HCT116 (cell line): ENCODE data around the gene FAM168A. TPM values are rescaled to one million over a fixed set of nuclear protein-coding genes. Genes with fewer than 3 reads are reported as not detected.

Experiments used
- ATAC-seq: fragments of 200-7000 bp; cut with Tn5 transposase; 2 replicates; pipeline ENCODE4 v1.9.1; 2020; ENCODE audit warnings: mild to moderate bottlenecking, moderate library complexity
- BruUV-seq: library from RNA; stranded (reverse); fragments of 400-500 nt; replicated peaks from 2 replicates; lab custom pipeline; 2021; lab: Mats Ljungman, UMichigan
- CTCF ChIA-PET: fragments of 300-600 bp; sonication (Branson Sonifier 250); formaldehyde crosslinking; loops from one replicate; lab custom pipeline; 2021; ENCODE audit warnings: antibody characterized with exemption; lab: Charles Lee
- POLR2A ChIA-PET: fragments of 300-600, 350-600 bp; sonication (Branson Sonifier 250); formaldehyde crosslinking; loops from one replicate; lab custom pipeline; 2021; ENCODE audit warnings: antibody characterized with exemption; lab: Charles Lee
- RAD21 ChIA-PET, 2 experiments: fragments of 300-600 bp; sonication (Branson Sonifier 250); formaldehyde crosslinking; loops; one replicate each; lab custom pipeline; 2023; ENCODE audit warnings: low total read pairs in 2 of 2; ENCODE audit not compliant: uncharacterized antibody in 2 of 2, unreplicated experiment in 2 of 2, low non-redundant PET in 1 of 2; lab: Charles Lee
- DNase-seq: peaks from one replicate; pipeline ENCODE4 v3.0.0-alpha.2; 2010; ENCODE audit warnings: low read depth, low spot score
- H2AFZ ChIP-seq: fragments of 200-600 bp; shearing (Covaris generic), sonication (generic); 2 replicates; pipeline ENCODE4 v1.6.1; 2017; ENCODE audit warnings: low read depth, mixed run types, mixed read lengths, antibody characterized with exemption, low read length; ENCODE audit not compliant: poor library complexity, severe bottlenecking
- H3K27ac ChIP-seq: 2 replicates; pipeline ENCODE4 v1.5.1; 2012; ENCODE audit warnings: low read depth, low read length
- H3K27me3 ChIP-seq: fragments of 200-600 bp; sonication (generic); 2 replicates; pipeline ENCODE4 v1.6.1; 2016; ENCODE audit warnings: mixed run types, low read length, mixed read lengths; ENCODE audit not compliant: insufficient read depth
- H3K36me3 ChIP-seq, 2 experiments: fragments of 200-500 bp in 1 of 2; fragments of 200-600 bp in 1 of 2; sonication (Bioruptor generic) in 1 of 2; sonication (generic) in 1 of 2; 2 replicates each; pipeline versions ENCODE4 v1.5.1 to v1.6.1; 2014 to 2016; ENCODE audit warnings: low read length in 2 of 2, inconsistent platforms in 1 of 2, mixed read lengths in 1 of 2, mixed run types in 1 of 2; ENCODE audit not compliant: insufficient read depth in 2 of 2, control insufficient read depth in 1 of 2
- H3K4me1 ChIP-seq, 2 experiments: fragments of 200-600 bp in 1 of 2; sonication (generic) in 1 of 2; 2 replicates each; pipeline versions ENCODE4 v1.5.1 to v1.6.1; 2012 to 2017; ENCODE audit warnings: low read length in 2 of 2, inconsistent platforms in 1 of 2, mild to moderate bottlenecking in 1 of 2, mixed read lengths in 1 of 2, mixed run types in 1 of 2, moderate library complexity in 1 of 2; ENCODE audit not compliant: insufficient read depth in 2 of 2, control insufficient read depth in 1 of 2
- H3K4me2 ChIP-seq: fragments of 200-600 bp; sonication (generic); 2 replicates; pipeline ENCODE4 v1.6.1; 2017; ENCODE audit warnings: mixed run types, low read length, mixed read lengths
- H3K4me3 ChIP-seq, 2 experiments: fragments of 200-600 bp in 1 of 2; sonication (generic) in 1 of 2; replicated peaks in 1 of 2; 2 replicates each; pipeline ENCODE4 v1.5.1; 2011 to 2016; ENCODE audit warnings: low read length in 2 of 2, control low read depth in 1 of 2, low read depth in 1 of 2, mild to moderate bottlenecking in 1 of 2, mixed read lengths in 1 of 2, mixed run types in 1 of 2
- H3K79me2 ChIP-seq: fragments of 200-600 bp; sonication (generic); 2 replicates; pipeline ENCODE4 v1.6.1; 2017; ENCODE audit warnings: mild to moderate bottlenecking, mixed run types, low read length, moderate library complexity, mixed read lengths; ENCODE audit not compliant: insufficient read depth
- H3K9ac ChIP-seq: fragments of 200-600 bp; sonication (generic); 2 replicates; pipeline ENCODE4 v1.6.1; 2016; ENCODE audit warnings: low read length, mixed read lengths
- H3K9me2 ChIP-seq: fragments of 200-600 bp; sonication (generic), shearing (Covaris generic); 2 replicates; pipeline ENCODE4 v1.6.1; 2017; ENCODE audit warnings: mixed run types, mild to moderate bottlenecking, moderate library complexity; ENCODE audit not compliant: insufficient read depth
- H3K9me3 ChIP-seq, 2 experiments: fragments of 200-500 bp in 1 of 2; fragments of 200-600 bp in 1 of 2; sonication (Bioruptor generic) in 1 of 2; sonication (generic) in 1 of 2; 2 replicates each; pipeline ENCODE4 v1.6.1; 2014 to 2017; ENCODE audit warnings: low read length in 2 of 2, mixed read lengths in 2 of 2, inconsistent platforms in 1 of 2, low read depth in 1 of 2, mild to moderate bottlenecking in 1 of 2, mixed run types in 1 of 2, moderate library complexity in 1 of 2; ENCODE audit not compliant: control insufficient read depth in 1 of 2, insufficient read depth in 1 of 2
- H4K20me1 ChIP-seq: fragments of 200-600 bp; sonication (generic), shearing (Covaris generic); 2 replicates; pipeline ENCODE4 v1.6.1; 2017; ENCODE audit warnings: mixed run types, mild to moderate bottlenecking, moderate library complexity; ENCODE audit not compliant: insufficient read depth
- ATF3 ChIP-seq: IDR thresholded peaks from 2 replicates; pipeline ENCODE4 v1.6.1; 2012
- CBX3 ChIP-seq: IDR thresholded peaks from 2 replicates; pipeline ENCODE4 v1.6.1; 2012; ENCODE audit warnings: low read depth
- CTCF ChIP-seq, 3 experiments: fragments of 200-600 bp in 1 of 3; sonication (generic) in 1 of 3; IDR thresholded peaks in 2 of 3; conservative IDR thresholded peaks in 1 of 3; 2 replicates each; pipeline ENCODE4 v1.5.1; 2012 to 2017; ENCODE audit warnings: low read depth in 2 of 3, low read length in 2 of 3, antibody characterized with exemption in 1 of 3, borderline replicate concordance in 1 of 3, control low read depth in 1 of 3, mild to moderate bottlenecking in 1 of 3, mixed read lengths in 1 of 3, mixed run types in 1 of 3, moderate library complexity in 1 of 3; ENCODE audit not compliant: insufficient read depth in 1 of 3
- JUND ChIP-seq: IDR thresholded peaks from 2 replicates; pipeline ENCODE4 v1.6.1; 2012
- MAX ChIP-seq: IDR thresholded peaks from 2 replicates; pipeline ENCODE4 v1.6.1; 2012
- POLR2AphosphoS5 ChIP-seq: IDR thresholded peaks from 2 replicates; pipeline ENCODE4 v1.6.1; 2011; ENCODE audit warnings: mild to moderate bottlenecking, low read depth, low read length, moderate library complexity
- RAD21 ChIP-seq: IDR thresholded peaks from 2 replicates; pipeline ENCODE4 v1.6.1; 2012; ENCODE audit warnings: low read depth, mild to moderate bottlenecking
- SIN3A ChIP-seq: IDR thresholded peaks from 2 replicates; pipeline ENCODE4 v1.6.1; 2012; ENCODE audit warnings: low read depth
- SP1 ChIP-seq: IDR thresholded peaks from 2 replicates; pipeline ENCODE4 v1.6.1; 2012; ENCODE audit warnings: low read depth
- TCF7L2 ChIP-seq: IDR thresholded peaks from 2 replicates; pipeline ENCODE4 v1.7.0; 2011; ENCODE audit warnings: borderline replicate concordance, inconsistent platforms; ENCODE audit not compliant: insufficient read depth, insufficient read length; ENCODE audit errors: extremely low read depth
- ZBTB33 ChIP-seq: IDR thresholded peaks from 2 replicates; pipeline ENCODE4 v1.6.1; 2011; ENCODE audit warnings: mild to moderate bottlenecking, low read length, moderate library complexity; ENCODE audit not compliant: insufficient replicate concordance; ENCODE audit errors: extremely low read depth
- ZFX ChIP-seq: fragments of 450-650 bp; IDR thresholded peaks from 2 replicates; pipeline ENCODE4 v1.6.1; 2017
- intact Hi-C: fragments of 100-400 bp; cut with micrococcal nuclease; formaldehyde crosslinking; loops from 2 replicates; pipeline ENCODE4 v1.10.0; 2022
- total RNA-seq: library from RNA; stranded (reverse); gene quantifications from one replicate; pipeline ENCODE4 v1.2.1, GENCODE V29; 2021; ENCODE audit not compliant: unreplicated experiment

Gene FAM168A
- total RNA-seq, 1 experiment from 2014 or later: 31.5 TPM

GRCh38 chr11:73387594-73388264 is 210.2 kb downstream of the FAM168A start:
- no peak for TF ChIP-seq ZBTB33
- TF ChIP-seq CBX3: no peak
- no peak for TF ChIP-seq JUND
- no peak for TF ChIP-seq ATF3
- TF ChIP-seq POLR2AphosphoS5: no peak
- H3K4me3 ChIP-seq: no peak overlapping the region
- H3K9me3 ChIP-seq: no peaks in the 10 kb centered on the region
- no peaks in the 10 kb centered on the region for H3K27me3 ChIP-seq
- RAD21 ChIA-PET: no interaction called here
- H3K9me2 ChIP-seq: no peaks in the 10 kb centered on the region
- peaks cover 78% of the 10 kb centered on the region for H3K79me2 ChIP-seq
- POLR2A ChIA-PET: no interaction called here
- no peak for ATAC-seq
- no peak for DNase-seq
- peaks cover 0 to 3% of the 10 kb centered on the region in 2 experiments; a peak in 1 of 4 replicates for H3K36me3 ChIP-seq
- H3K27ac ChIP-seq: no peak overlapping the region; the same call in 1 of the 2 replicates
- CTCF ChIA-PET: interaction anchor here (1.9 kb wide), 1 partner anchor 37 kb away, joined by 6 read pairs; no protein-coding TSS in a partner anchor
- no TSS peak for BruUV-seq
- intact Hi-C loops: no loop called here
- peaks cover 7 to 36% of the 10 kb centered on the region in 2 experiments; a peak in 3 of 4 replicates for H3K4me1 ChIP-seq
- H3K4me2 ChIP-seq: no peak overlapping the region
- H2AFZ ChIP-seq: no peak overlapping the region
- H3K9ac ChIP-seq: no peak overlapping the region
- H4K20me1 ChIP-seq: no peaks in the 10 kb centered on the region

GRCh38 chr11:73386546-73386945 is 211.4 kb downstream of the FAM168A start:
- Histone ChIP-seq H3K27me3 (no peaks in the 10 kb centered on the region), H3K4me2 (no peak overlapping the region), H3K4me1 (peaks cover 7 to 46% of the 10 kb centered on the region in 2 experiments; a peak in 3 of 4 replicates), H3K27ac (no peak overlapping the region; the same call in 1 of the 2 replicates), H2AFZ (no peak overlapping the region), H3K4me3 (no peak overlapping the region), H3K36me3 (peaks cover 0 to 3% of the 10 kb centered on the region in 2 experiments; a peak in 1 of 4 replicates), H3K9me2 (no peaks in the 10 kb centered on the region), H3K9me3 (no peaks in the 10 kb centered on the region), H3K79me2 (peaks cover 90% of the 10 kb centered on the region), H3K9ac (no peak overlapping the region), H4K20me1 (no peaks in the 10 kb centered on the region)
- ATAC-seq (no peak), DNase-seq (no peak)
- ChIA-PET CTCF (interaction anchor here (1.9 kb wide), 1 partner anchor 35 kb away, joined by 6 read pairs; no protein-coding TSS in a partner anchor), RAD21 (no interaction called here), POLR2A (no interaction called here)
- TF ChIP-seq MAX (no peak), SIN3A (no peak), RAD21 (no peak), ZBTB33 (no peak), SP1 (no peak), TCF7L2 (no peak), JUND (no peak), ZFX (no peak), CTCF (IDR thresholded peaks at IDR 0.05 in 2 of 3, conservative IDR thresholded peaks at IDR 0.05 in 1 of 3; ENCODE audit: borderline replicate concordance in 1 of 3, insufficient read depth in 1 of 3, low read depth in 2 of 3, low read length in 2 of 3) (no peak)
- intact Hi-C loops: no loop called here
- BruUV-seq: no TSS peak
